Loucy (cell line): ENCODE measurements around the gene CD84.

Experiments
- H2AFZ ChIP-seq: fragments of 200-600 bp; sonication (generic); 2 replicates; pipeline ENCODE4 v1.6.0; 2016; ENCODE audit warnings: antibody characterized with exemption, mild to moderate bottlenecking, low read length, moderate library complexity
- H3F3A ChIP-seq: fragments of 200-600 bp; 2 replicates; pipeline ENCODE4 v1.6.0; 2016; ENCODE audit warnings: antibody characterized with exemption, low read depth, mild to moderate bottlenecking
- H3K27me3 ChIP-seq: fragments of 200-600 bp; sonication (generic); 2 replicates; pipeline ENCODE4 v1.6.1; 2014; ENCODE audit warnings: low read length, mild to moderate bottlenecking; ENCODE audit not compliant: insufficient read depth, poor library complexity, severe bottlenecking
- H3K36me3 ChIP-seq: fragments of 200-600 bp; sonication (generic); 2 replicates; pipeline ENCODE4 v1.6.1; 2016; ENCODE audit warnings: low read length; ENCODE audit not compliant: insufficient read depth
- H3K4me1 ChIP-seq: fragments of 200-600 bp; sonication (generic); 2 replicates; pipeline ENCODE4 v1.5.1; 2014; ENCODE audit warnings: low read length, mild to moderate bottlenecking; ENCODE audit not compliant: insufficient read depth, poor library complexity, severe bottlenecking
- H3K4me2 ChIP-seq: fragments of 200-600 bp; sonication (generic); 2 replicates; pipeline ENCODE4 v1.6.0; 2014; ENCODE audit warnings: antibody characterized with exemption, low read length, low read depth, mild to moderate bottlenecking; ENCODE audit not compliant: poor library complexity, severe bottlenecking
- H3K4me3 ChIP-seq: fragments of 200-600 bp; sonication (generic); 2 replicates; pipeline ENCODE4 v1.5.1; 2014; ENCODE audit warnings: low read length, mild to moderate bottlenecking, mixed read lengths; ENCODE audit not compliant: poor library complexity, severe bottlenecking
- H3K79me2 ChIP-seq: fragments of 200-600 bp; sonication (generic); 2 replicates; pipeline ENCODE4 v1.6.1; 2014; ENCODE audit warnings: low read length; ENCODE audit not compliant: insufficient read depth
- H3K9ac ChIP-seq: fragments of 200-600 bp; sonication (generic); 2 replicates; pipeline ENCODE4 v1.6.0; 2014; ENCODE audit warnings: mild to moderate bottlenecking, low read depth, low read length, moderate library complexity; ENCODE audit not compliant: poor library complexity, severe bottlenecking
- H3K9me2 ChIP-seq: fragments of 200-600 bp; sonication (generic); replicated peaks from 2 replicates; pipeline ENCODE4 v1.6.1; 2016; ENCODE audit warnings: low read depth, low read length, mixed read lengths
- H3K9me3 ChIP-seq: fragments of 200-600 bp; sonication (generic); 2 replicates; pipeline ENCODE4 v1.6.1; 2014; ENCODE audit warnings: mild to moderate bottlenecking, antibody characterized with exemption, low read length, low read depth; ENCODE audit not compliant: insufficient read depth
- H4K20me1 ChIP-seq: fragments of 200-600 bp; sonication (generic); 2 replicates; pipeline ENCODE4 v1.6.0; 2014; ENCODE audit warnings: antibody characterized with exemption, low read length, mild to moderate bottlenecking; ENCODE audit not compliant: insufficient read depth, poor library complexity, severe bottlenecking
- CTCF ChIP-seq: fragments of 200-600 bp; sonication (generic); conservative IDR thresholded peaks from 2 replicates; pipeline ENCODE4 v1.5.1; 2014; ENCODE audit warnings: mild to moderate bottlenecking, antibody characterized with exemption, low read length
- EZH2phosphoT487 ChIP-seq: fragments of 200-600 bp; IDR thresholded peaks from 2 replicates; pipeline ENCODE4 v1.6.1; 2018; ENCODE audit warnings: antibody characterized with exemption, mild to moderate bottlenecking, moderate library complexity, borderline replicate concordance

The CD84 gene

GRCh38 chr1:160626509-160627342, 47.4 kb upstream of the CD84 start:
- Histone ChIP-seq H3F3A (no peaks in the 10 kb centered on the region), H3K4me3 (no peak overlapping the region), H3K27me3 (no peaks in the 10 kb centered on the region), H3K4me2 (no peak overlapping the region), H3K9me3 (no peaks in the 10 kb centered on the region), H4K20me1 (no peaks in the 10 kb centered on the region), H3K4me1 (peaks cover 34% of the 10 kb centered on the region), H3K9ac (no peak overlapping the region), H2AFZ (no peak overlapping the region), H3K9me2 (no peaks in the 10 kb centered on the region), H3K79me2 (no peaks in the 10 kb centered on the region), H3K36me3 (no peaks in the 10 kb centered on the region)
- TF ChIP-seq EZH2phosphoT487 (no peak), CTCF (no peak)

- Histone ChIP-seq H3K36me3 (no peaks in the 10 kb centered on the region), H3K9ac (no peak overlapping the region), H3K79me2 (no peaks in the 10 kb centered on the region), H3F3A (no peaks in the 10 kb centered on the region), H3K9me2 (no peaks in the 10 kb centered on the region), H3K9me3 (no peaks in the 10 kb centered on the region), H3K4me3 (no peak overlapping the region), H3K27me3 (no peaks in the 10 kb centered on the region), H2AFZ (no peak overlapping the region), H3K4me1 (peaks cover 34% of the 10 kb centered on the region), H4K20me1 (no peaks in the 10 kb centered on the region), H3K4me2 (no peak overlapping the region)
- TF ChIP-seq CTCF (no peak), EZH2phosphoT487 (no peak)
These were observed 46.6 kb upstream of the CD84 start for GRCh38 chr1:160625725-160626498.

DNA sequence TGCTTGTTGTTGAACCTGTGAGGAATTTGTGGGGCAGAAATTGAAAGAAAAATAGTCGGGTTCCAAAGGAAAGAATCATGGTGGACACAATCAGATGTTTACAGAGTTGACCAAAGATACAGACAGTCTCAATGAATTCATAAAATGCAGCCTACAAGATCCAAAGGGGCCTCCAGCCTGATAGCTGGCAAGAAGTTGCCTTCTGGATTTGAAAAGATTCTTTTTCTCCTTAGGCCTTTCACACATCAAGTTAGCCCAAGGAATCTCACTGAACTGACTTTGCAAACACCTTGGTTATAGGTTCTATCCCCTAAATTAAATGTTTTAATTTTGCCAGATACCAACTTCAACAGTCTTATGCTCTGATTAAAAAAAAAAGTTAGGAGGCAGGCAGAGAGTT, 46.0 kb upstream of the CD84 start:
- Histone ChIP-seq H3K9me2 (no peaks in the 10 kb centered on the region), H2AFZ (no peak overlapping the region), H3K9ac (no peak overlapping the region), H3K9me3 (no peaks in the 10 kb centered on the region), H3K4me3 (no peak overlapping the region), H3K27me3 (no peaks in the 10 kb centered on the region), H3F3A (no peaks in the 10 kb centered on the region), H3K4me1 (peaks cover 34% of the 10 kb centered on the region), H3K4me2 (no peak overlapping the region), H4K20me1 (no peaks in the 10 kb centered on the region), H3K79me2 (no peaks in the 10 kb centered on the region), H3K36me3 (no peaks in the 10 kb centered on the region)
- TF ChIP-seq EZH2phosphoT487 (no peak), CTCF (no peak)
